ENCODE measurements around the gene SNTG2. TPM values are rescaled to one million over a fixed set of nuclear protein-coding genes. Genes with fewer than 3 reads are reported as not detected.

Gene SNTG2
- total RNA-seq, 2 donors from 2014 or later: 2.0 to 5.0 TPM

DNA sequence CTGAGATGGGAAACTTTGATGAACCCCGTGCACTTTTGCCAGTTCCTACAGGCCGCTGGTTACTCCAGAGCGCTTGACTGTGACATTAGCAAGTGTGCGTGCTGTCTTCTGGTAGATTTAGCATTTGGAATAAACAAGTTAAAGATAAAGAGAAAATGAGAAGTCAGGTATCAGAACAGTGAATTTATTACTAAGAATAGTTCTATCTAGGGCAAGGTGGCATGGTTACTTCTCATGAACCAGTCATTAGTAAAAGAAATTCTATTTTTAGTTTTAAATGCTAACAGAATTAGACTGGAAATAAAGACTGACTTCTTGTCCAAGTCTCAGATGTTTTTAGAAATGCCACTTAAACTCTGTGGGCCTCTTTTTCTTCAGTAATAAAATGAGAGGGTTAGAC lies 258.6 kb downstream of the SNTG2 start:
- no peak for DNase-seq (ENCODE audit: low spot score)
- WGBS: 92% methylated on average over 4 of the region's 4 CpGs
- Histone ChIP-seq H3K27ac (no peak overlapping the region), H3K4me1 (replicated peaks) (no peaks in the 10 kb centered on the region), H3K9me3 (no peaks in the 10 kb centered on the region), H3K27me3 (replicated peaks; ENCODE audit: insufficient read depth) (no peaks in the 10 kb centered on the region), H3K4me3 (no peak overlapping the region), H3K36me3 (no peaks in the 10 kb centered on the region)
- TF ChIP-seq, protein P1, sequence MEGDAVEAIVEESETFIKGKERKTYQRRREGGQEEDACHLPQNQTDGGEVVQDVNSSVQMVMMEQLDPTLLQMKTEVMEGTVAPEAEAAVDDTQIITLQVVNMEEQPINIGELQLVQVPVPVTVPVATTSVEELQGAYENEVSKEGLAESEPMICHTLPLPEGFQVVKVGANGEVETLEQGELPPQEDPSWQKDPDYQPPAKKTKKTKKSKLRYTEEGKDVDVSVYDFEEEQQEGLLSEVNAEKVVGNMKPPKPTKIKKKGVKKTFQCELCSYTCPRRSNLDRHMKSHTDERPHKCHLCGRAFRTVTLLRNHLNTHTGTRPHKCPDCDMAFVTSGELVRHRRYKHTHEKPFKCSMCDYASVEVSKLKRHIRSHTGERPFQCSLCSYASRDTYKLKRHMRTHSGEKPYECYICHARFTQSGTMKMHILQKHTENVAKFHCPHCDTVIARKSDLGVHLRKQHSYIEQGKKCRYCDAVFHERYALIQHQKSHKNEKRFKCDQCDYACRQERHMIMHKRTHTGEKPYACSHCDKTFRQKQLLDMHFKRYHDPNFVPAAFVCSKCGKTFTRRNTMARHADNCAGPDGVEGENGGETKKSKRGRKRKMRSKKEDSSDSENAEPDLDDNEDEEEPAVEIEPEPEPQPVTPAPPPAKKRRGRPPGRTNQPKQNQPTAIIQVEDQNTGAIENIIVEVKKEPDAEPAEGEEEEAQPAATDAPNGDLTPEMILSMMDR (IDR thresholded peaks at IDR 0.05): no peak
- no peak for TF ChIP-seq POLR2AphosphoS5 (IDR thresholded peaks at IDR 0.05)
- TF ChIP-seq POLR2A (IDR thresholded peaks at IDR 0.05): no peak
- intact Hi-C loops (cut with DNase I): no loop called here

DNA sequence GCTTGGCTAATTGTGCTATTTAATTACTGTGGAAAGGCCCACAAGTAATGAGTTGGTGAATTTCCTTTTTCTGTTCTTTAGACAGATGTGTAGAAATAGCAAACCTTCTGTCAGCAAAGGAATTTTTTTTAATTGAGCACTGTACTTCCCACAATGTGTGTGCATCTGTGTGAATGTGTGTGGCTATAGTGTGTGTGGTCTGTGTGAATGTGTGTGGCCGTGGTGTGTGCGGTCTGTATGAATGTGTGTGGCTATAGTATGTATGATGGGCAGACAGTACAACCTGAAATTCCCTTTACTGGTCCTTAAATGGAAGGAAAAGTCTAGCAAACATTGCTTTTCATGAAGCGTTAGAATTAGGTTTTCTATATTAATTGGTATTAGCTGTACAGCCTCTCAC lies 259.1 kb downstream of the SNTG2 start:
- 91% methylated on average over 3 of the region's 3 CpGs for WGBS
- no peaks in the 10 kb centered on the region for H3K36me3 ChIP-seq

DNA sequence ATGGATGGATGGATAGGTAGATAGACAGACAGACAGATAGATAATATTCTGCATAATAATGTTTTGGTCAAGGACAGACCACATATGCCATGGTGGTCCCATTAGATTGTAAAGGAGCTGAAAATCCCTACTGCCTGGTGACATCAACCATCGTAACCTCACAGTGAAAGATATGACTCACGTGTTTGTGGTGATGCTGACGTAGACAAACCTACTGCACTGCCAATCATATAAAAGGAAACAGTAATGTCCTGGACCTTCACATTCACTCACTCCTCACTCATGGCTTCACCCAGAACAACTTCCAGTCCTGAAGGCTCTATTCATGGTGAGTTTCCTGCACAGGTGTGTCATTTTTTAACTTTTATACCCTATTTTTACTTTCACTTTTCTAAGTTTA lies 259.7 kb downstream of the SNTG2 start:
- WGBS: 83% methylated on average over 3 of the region's 3 CpGs
- intact Hi-C loops (cut with DNase I): no loop called here
- H3K27ac ChIP-seq: no peak overlapping the region
- TF ChIP-seq POLR2A (IDR thresholded peaks at IDR 0.05) (no peak), POLR2AphosphoS5 (IDR thresholded peaks at IDR 0.05) (no peak)
- TF ChIP-seq, protein P1 (IDR thresholded peaks at IDR 0.05): no peak
- no peaks in the 10 kb centered on the region for H3K4me1 ChIP-seq (replicated peaks)
- DNase-seq (ENCODE audit: low spot score): no peak
- H3K9me3 ChIP-seq: no peaks in the 10 kb centered on the region
- H3K4me3 ChIP-seq: no peak overlapping the region
- H3K27me3 ChIP-seq (replicated peaks; ENCODE audit: insufficient read depth): no peaks in the 10 kb centered on the region
- H3K36me3 ChIP-seq: no peaks in the 10 kb centered on the region

More for the DNA sequence above, 259.1 kb downstream of the SNTG2 start:
- no peak overlapping the region for H3K27ac ChIP-seq
- TF ChIP-seq POLR2AphosphoS5 (IDR thresholded peaks at IDR 0.05) (no peak), POLR2A (IDR thresholded peaks at IDR 0.05) (no peak)
- TF ChIP-seq, protein P1 (IDR thresholded peaks at IDR 0.05): no peak
- no peaks in the 10 kb centered on the region for H3K27me3 ChIP-seq (replicated peaks; ENCODE audit: insufficient read depth)
- DNase-seq (ENCODE audit: low spot score): no peak
- intact Hi-C loops (cut with DNase I): no loop called here
- H3K4me1 ChIP-seq (replicated peaks): no peaks in the 10 kb centered on the region
- H3K9me3 ChIP-seq: no peaks in the 10 kb centered on the region
- H3K4me3 ChIP-seq: no peak overlapping the region

DNA sequence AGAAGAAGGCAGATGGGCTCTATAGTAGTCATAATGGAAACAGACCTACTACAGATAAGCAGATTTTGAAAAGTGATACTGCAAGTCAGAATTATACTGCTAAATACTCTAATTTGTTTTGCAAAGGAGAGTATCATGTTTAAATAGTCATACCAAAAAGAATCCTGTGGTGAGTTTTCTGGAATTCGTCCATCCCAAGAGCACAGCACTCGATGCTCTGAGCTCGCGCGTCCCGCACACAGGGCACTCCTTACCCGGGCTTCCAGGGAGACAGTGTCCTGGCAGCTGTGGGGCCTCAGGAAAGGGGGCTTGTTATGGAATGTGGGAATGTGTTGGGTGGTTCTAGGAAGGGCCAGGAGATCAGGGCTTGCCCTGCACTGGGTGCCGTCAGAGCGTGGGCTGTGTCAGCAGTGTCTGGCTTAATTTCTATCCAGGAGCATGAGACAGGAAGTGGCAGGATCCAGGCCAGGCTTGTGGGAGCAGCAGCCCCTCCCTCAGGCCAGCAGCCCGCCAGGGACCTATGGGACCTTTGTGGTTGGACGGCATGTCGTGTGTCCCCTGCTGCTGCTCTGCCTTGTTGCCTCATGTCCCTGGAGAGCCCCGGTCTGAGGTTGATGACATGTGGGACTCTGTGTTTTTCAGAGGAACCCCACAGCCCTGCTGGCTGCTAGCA lies 269.4 kb downstream of the SNTG2 start:
- H3K4me1 ChIP-seq (replicated peaks): no peaks in the 10 kb centered on the region
- no peaks in the 10 kb centered on the region for H3K36me3 ChIP-seq
- H3K4me3 ChIP-seq: no peak overlapping the region
- TF ChIP-seq POLR2AphosphoS5 (IDR thresholded peaks at IDR 0.05) (no peak), POLR2A (IDR thresholded peaks at IDR 0.05) (no peak)
- TF ChIP-seq, protein P1 (IDR thresholded peaks at IDR 0.05): no peak
- no peak overlapping the region for H3K27ac ChIP-seq
- no peaks in the 10 kb centered on the region for H3K9me3 ChIP-seq
- intact Hi-C loops (cut with DNase I): no loop called here
- H3K27me3 ChIP-seq (replicated peaks; ENCODE audit: insufficient read depth): no peaks in the 10 kb centered on the region
- no peak for DNase-seq (ENCODE audit: low spot score)
- WGBS: 52% methylated on average over 13 of the region's 13 CpGs

DNA sequence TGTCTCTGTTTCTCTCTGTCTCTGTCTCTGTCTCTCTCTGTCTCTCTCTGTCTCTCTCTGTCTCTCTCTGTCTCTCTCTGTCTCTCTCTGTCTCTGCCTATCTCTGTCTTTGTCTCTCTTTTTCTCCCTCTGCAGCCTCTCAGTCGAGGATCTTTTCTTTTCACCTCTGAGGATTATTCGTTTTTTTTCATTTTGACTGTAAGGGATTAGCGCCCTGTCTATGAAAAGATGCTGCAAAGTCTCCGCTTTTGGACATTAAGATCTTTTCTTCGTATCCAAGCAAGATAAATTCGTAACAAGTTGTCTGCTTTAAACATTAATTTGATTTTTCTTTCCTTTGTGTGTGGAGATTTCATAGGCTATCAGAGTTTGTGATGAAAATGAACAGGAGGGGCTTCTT lies 271.4 kb downstream of the SNTG2 start:
- Histone ChIP-seq H3K9me3 (no peaks in the 10 kb centered on the region), H3K27ac (no peak overlapping the region), H3K4me3 (no peak overlapping the region), H3K27me3 (replicated peaks; ENCODE audit: insufficient read depth) (no peaks in the 10 kb centered on the region), H3K4me1 (replicated peaks) (no peaks in the 10 kb centered on the region), H3K36me3 (no peaks in the 10 kb centered on the region)
- WGBS: 64% methylated on average over 6 of the region's 6 CpGs
- DNase-seq (ENCODE audit: low spot score): no peak
- intact Hi-C loops (cut with DNase I): no loop called here
- TF ChIP-seq, protein P1 (IDR thresholded peaks at IDR 0.05): no peak
- TF ChIP-seq POLR2AphosphoS5 (IDR thresholded peaks at IDR 0.05): no peak
- TF ChIP-seq POLR2A (IDR thresholded peaks at IDR 0.05): no peak

Data from prostate gland (tissue), 2 donors.